Measurements from ENCODE around the gene ACSL1.

Gene ACSL1

DNA sequence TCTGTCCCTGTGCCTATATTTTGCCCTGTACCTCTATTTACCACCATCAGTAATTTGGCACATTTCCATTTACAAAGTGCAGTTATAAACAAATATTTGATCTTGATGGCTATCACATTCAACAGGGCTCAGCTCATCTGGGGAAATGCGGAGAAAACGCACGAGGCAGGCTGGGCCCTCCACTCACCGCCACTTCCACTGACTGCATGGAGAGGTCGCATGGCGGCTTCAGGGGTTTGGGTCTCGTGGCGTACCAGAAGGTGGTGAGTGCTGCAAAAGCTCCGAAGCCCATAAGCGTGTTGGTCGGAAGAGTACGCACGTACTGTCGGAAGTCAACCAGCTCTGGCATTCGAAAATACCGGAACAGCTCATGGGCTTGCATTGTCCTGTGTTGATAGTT, 22.6 kb downstream of the ACSL1 start:
- H3K23ac ChIP-seq (ENCODE audit: low read length in 2 of 2) = no peak overlapping the region

DNA sequence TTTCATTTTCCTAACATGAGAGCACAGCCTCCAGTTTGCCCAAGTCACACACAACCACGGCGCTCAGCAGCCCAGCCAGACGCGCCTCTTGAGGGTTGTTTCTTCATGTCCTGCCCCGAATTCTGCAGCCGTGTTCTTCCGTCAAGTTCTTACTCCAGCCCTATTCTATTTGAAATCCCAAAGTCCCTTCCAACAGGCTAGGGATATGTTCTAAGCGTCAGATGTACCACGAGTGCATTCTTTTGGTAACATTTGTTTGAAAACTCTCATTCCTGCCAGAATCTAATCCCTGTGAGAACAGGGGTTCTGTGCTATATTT, 23.1 kb downstream of the ACSL1 start:
- Histone ChIP-seq H3K36me3 (ENCODE audit: control insufficient read depth in 1 of 2, insufficient read depth in 2 of 2, low read depth in 1 of 2, low read length in 2 of 2) (peaks cover 14 to 20% of the 10 kb centered on the region in 2 experiments), H2BK12ac (ENCODE audit: low read length in 2 of 2) (no peak overlapping the region), H3K27ac (ENCODE audit: low read length, poor library complexity, severe bottlenecking) (no peak overlapping the region), H3K4ac (ENCODE audit: low read depth in 1 of 2, low read length in 2 of 2) (no peak overlapping the region), H4K8ac (ENCODE audit: low read length) (no peak overlapping the region), H3K9ac (ENCODE audit: low read length) (peak overlapping the region; percentile 67), H3K27me3 (ENCODE audit: control insufficient read depth in 1 of 2, insufficient read depth in 1 of 2, low read length in 2 of 2) (no peaks in the 10 kb centered on the region), H3K4me1 (ENCODE audit: control insufficient read depth, insufficient read depth, low read depth, low read length) (peaks cover 10% of the 10 kb centered on the region), H3K18ac (ENCODE audit: low read depth in 1 of 2, low read length in 2 of 2) (no peak overlapping the region), H2BK120ac (ENCODE audit: low read depth, low read length) (no peak overlapping the region), H2BK15ac (ENCODE audit: low read depth, poor library complexity, severe bottlenecking) (no peak overlapping the region), H3K14ac (ENCODE audit: low read length in 2 of 2) (no peak overlapping the region), H2BK5ac (ENCODE audit: low read depth, low read length, poor library complexity, severe bottlenecking) (no peak overlapping the region), H3K9me3 (ENCODE audit: control insufficient read depth, low read length) (no peaks in the 10 kb centered on the region), H3K79me1 (replicated peaks; ENCODE audit: low read length, poor library complexity, severe bottlenecking) (peaks cover 44% of the 10 kb centered on the region), H3K23ac (ENCODE audit: low read length in 2 of 2) (no peak overlapping the region), H2AFZ (ENCODE audit: low read depth, low read length) (no peak overlapping the region), H3K4me3 (ENCODE audit: insufficient read depth in 1 of 2, low read depth in 1 of 2, low read length in 2 of 2) (peak overlapping the region in 1 of 2 experiments; percentile 67), H2AK5ac (ENCODE audit: low read length, severe bottlenecking) (peak overlapping the region; percentile 39), H3K4me2 (ENCODE audit: low read length, poor library complexity, severe bottlenecking) (no peak overlapping the region), H4K91ac (ENCODE audit: low read length) (no peak overlapping the region)
- peak; percentile 36 for DNase-seq
- WGBS = 88% methylated on average over 9 of the region's 9 CpGs

More for the DNA sequence above, 22.6 kb downstream of the ACSL1 start:
- no peak overlapping the region for H2AFZ ChIP-seq (ENCODE audit: low read depth, low read length)
- H3K79me1 ChIP-seq (replicated peaks; ENCODE audit: low read length, poor library complexity, severe bottlenecking) = peaks cover 44% of the 10 kb centered on the region
- no peak overlapping the region for H3K18ac ChIP-seq (ENCODE audit: low read depth in 1 of 2, low read length in 2 of 2)
- peaks cover 10 to 18% of the 10 kb centered on the region in 2 experiments for H3K36me3 ChIP-seq (ENCODE audit: control insufficient read depth in 1 of 2, insufficient read depth in 2 of 2, low read depth in 1 of 2, low read length in 2 of 2)
- H3K27me3 ChIP-seq (ENCODE audit: control insufficient read depth in 1 of 2, insufficient read depth in 1 of 2, low read length in 2 of 2) = no peaks in the 10 kb centered on the region
- no peak overlapping the region for H2AK5ac ChIP-seq (ENCODE audit: low read length, severe bottlenecking)
- peak overlapping the region; percentile 67 for H3K9ac ChIP-seq (ENCODE audit: low read length)
- H3K14ac ChIP-seq (ENCODE audit: low read length in 2 of 2) = no peak overlapping the region
- no peak overlapping the region for H3K4ac ChIP-seq (ENCODE audit: low read depth in 1 of 2, low read length in 2 of 2)
- no peak overlapping the region for H2BK5ac ChIP-seq (ENCODE audit: low read depth, low read length, poor library complexity, severe bottlenecking)
- peaks cover 10% of the 10 kb centered on the region for H3K4me1 ChIP-seq (ENCODE audit: control insufficient read depth, insufficient read depth, low read depth, low read length)
- no peak overlapping the region for H3K27ac ChIP-seq (ENCODE audit: low read length, poor library complexity, severe bottlenecking)
- H4K8ac ChIP-seq (ENCODE audit: low read length) = no peak overlapping the region
- 96% methylated on average over 16 of the region's 16 CpGs for WGBS
- no peak overlapping the region for H4K91ac ChIP-seq (ENCODE audit: low read length)
- H2BK15ac ChIP-seq (ENCODE audit: low read depth, poor library complexity, severe bottlenecking) = no peak overlapping the region
- peak overlapping the region in 1 of 2 experiments; percentile 67 for H3K4me3 ChIP-seq (ENCODE audit: insufficient read depth in 1 of 2, low read depth in 1 of 2, low read length in 2 of 2)
- H3K4me2 ChIP-seq (ENCODE audit: low read length, poor library complexity, severe bottlenecking) = no peak overlapping the region
- H3K9me3 ChIP-seq (ENCODE audit: control insufficient read depth, low read length) = no peaks in the 10 kb centered on the region
- no peak overlapping the region for H2BK120ac ChIP-seq (ENCODE audit: low read depth, low read length)
- no peak for DNase-seq
- H2BK12ac ChIP-seq (ENCODE audit: low read length in 2 of 2) = no peak overlapping the region

DNA sequence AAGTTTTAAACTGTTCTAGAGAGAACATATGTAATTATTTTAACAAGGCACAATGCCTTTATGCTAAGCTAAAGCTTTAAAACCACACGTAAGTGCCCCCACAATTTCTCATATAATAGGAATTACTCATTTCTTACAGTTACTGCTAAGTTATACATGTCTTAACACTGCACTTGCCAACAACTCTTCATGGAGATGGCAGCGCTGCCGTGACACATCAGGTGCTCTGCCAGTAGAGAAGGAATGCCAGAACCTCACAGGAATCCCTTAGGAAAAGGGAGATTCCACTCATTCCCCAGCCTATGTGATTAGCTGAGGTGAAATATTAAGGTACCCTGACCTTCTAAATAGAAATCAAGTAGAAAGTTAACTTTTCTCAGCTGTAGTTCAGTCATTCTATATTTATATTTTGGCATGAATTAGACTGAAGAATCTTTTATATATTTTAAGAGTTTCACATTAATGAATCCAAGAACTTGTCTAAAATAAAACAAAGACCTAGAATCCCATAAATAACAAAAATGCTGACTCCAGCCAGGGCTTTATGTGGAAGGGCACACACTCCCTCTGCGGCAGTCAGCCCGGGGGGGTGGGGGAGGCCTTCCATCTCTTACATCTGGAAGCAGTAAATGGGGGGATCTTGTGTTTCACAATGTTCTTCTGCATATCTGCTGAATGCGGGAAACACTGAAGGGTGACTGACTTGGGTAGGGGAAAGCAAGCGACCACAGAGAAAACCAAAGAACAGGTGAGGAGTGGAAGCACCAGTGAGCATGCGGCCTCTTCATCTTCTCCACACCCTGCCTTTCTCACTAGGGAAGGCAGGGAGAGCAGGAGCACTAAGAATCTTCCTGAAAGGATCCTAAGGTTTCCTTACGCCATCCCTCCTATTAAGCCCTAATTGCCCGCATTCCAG, 23.7 kb downstream of the ACSL1 start:
- Histone ChIP-seq H2AFZ (ENCODE audit: low read depth, low read length) (no peak overlapping the region), H2BK5ac (ENCODE audit: low read depth, low read length, poor library complexity, severe bottlenecking) (no peak overlapping the region), H3K4ac (ENCODE audit: low read depth in 1 of 2, low read length in 2 of 2) (no peak overlapping the region), H4K91ac (ENCODE audit: low read length) (no peak overlapping the region), H3K9ac (ENCODE audit: low read length) (peak overlapping the region; percentile 67), H2BK15ac (ENCODE audit: low read depth, poor library complexity, severe bottlenecking) (no peak overlapping the region), H3K79me1 (replicated peaks; ENCODE audit: low read length, poor library complexity, severe bottlenecking) (peaks cover 47% of the 10 kb centered on the region), H3K4me2 (ENCODE audit: low read length, poor library complexity, severe bottlenecking) (no peak overlapping the region), H3K4me1 (ENCODE audit: control insufficient read depth, insufficient read depth, low read depth, low read length) (peaks cover 10% of the 10 kb centered on the region), H3K27ac (ENCODE audit: low read length, poor library complexity, severe bottlenecking) (no peak overlapping the region), H3K14ac (ENCODE audit: low read length in 2 of 2) (no peak overlapping the region), H4K8ac (ENCODE audit: low read length) (no peak overlapping the region), H3K36me3 (ENCODE audit: control insufficient read depth in 1 of 2, insufficient read depth in 2 of 2, low read depth in 1 of 2, low read length in 2 of 2) (peaks cover 20 to 26% of the 10 kb centered on the region in 2 experiments), H2BK120ac (ENCODE audit: low read depth, low read length) (no peak overlapping the region), H3K18ac (ENCODE audit: low read depth in 1 of 2, low read length in 2 of 2) (no peak overlapping the region), H3K4me3 (ENCODE audit: insufficient read depth in 1 of 2, low read depth in 1 of 2, low read length in 2 of 2) (peak overlapping the region in 1 of 2 experiments; percentile 67), H3K9me3 (ENCODE audit: control insufficient read depth, low read length) (no peaks in the 10 kb centered on the region), H3K23ac (ENCODE audit: low read length in 2 of 2) (no peak overlapping the region), H3K27me3 (ENCODE audit: control insufficient read depth in 1 of 2, insufficient read depth in 1 of 2, low read length in 2 of 2) (no peaks in the 10 kb centered on the region), H2AK5ac (ENCODE audit: low read length, severe bottlenecking) (peak overlapping the region; percentile 39), H2BK12ac (ENCODE audit: low read length in 2 of 2) (no peak overlapping the region)
- no peak for DNase-seq
- WGBS = 89% methylated on average over 10 of the region's 10 CpGs

DNA sequence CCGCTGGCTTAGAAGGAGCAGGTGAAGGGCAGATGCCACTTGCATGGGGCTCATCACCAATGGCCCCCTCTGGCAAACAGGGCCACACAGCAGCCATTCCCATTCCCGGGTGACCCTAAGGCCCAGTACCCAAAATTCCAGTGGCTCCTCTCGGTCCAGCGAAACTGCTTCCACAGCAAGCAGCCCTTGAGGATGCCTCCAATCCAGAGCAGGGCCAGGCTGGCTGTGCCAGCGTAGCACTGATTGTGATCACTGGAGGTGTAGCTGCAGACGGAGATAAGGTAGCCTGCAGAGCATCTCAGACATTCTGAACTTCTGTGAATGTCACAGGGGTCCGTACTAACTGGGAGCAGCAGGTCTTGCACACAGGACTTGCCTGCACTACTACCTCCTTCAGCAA, 27.3 kb downstream of the ACSL1 start:
- H3K14ac ChIP-seq (ENCODE audit: low read length in 2 of 2) = no peak overlapping the region
- H4K91ac ChIP-seq (ENCODE audit: low read length) = no peak overlapping the region
- no peak overlapping the region for H3K23ac ChIP-seq (ENCODE audit: low read length in 2 of 2)
- H3K27me3 ChIP-seq (ENCODE audit: control insufficient read depth in 1 of 2, insufficient read depth in 1 of 2, low read length in 2 of 2) = no peaks in the 10 kb centered on the region
- H3K79me1 ChIP-seq (replicated peaks; ENCODE audit: low read length, poor library complexity, severe bottlenecking) = peaks cover 44% of the 10 kb centered on the region
- no peak overlapping the region for H2AFZ ChIP-seq (ENCODE audit: low read depth, low read length)
- no peak overlapping the region for H3K4ac ChIP-seq (ENCODE audit: low read depth in 1 of 2, low read length in 2 of 2)
- H3K4me2 ChIP-seq (ENCODE audit: low read length, poor library complexity, severe bottlenecking) = no peak overlapping the region
- no peak overlapping the region for H2BK5ac ChIP-seq (ENCODE audit: low read depth, low read length, poor library complexity, severe bottlenecking)
- H3K9me3 ChIP-seq (ENCODE audit: control insufficient read depth, low read length) = no peaks in the 10 kb centered on the region
- no peak for DNase-seq
- peaks cover 26 to 38% of the 10 kb centered on the region in 2 experiments for H3K36me3 ChIP-seq (ENCODE audit: control insufficient read depth in 1 of 2, insufficient read depth in 2 of 2, low read depth in 1 of 2, low read length in 2 of 2)
- no peak overlapping the region for H2BK15ac ChIP-seq (ENCODE audit: low read depth, poor library complexity, severe bottlenecking)
- H2AK5ac ChIP-seq (ENCODE audit: low read length, severe bottlenecking) = no peak overlapping the region
- H3K4me1 ChIP-seq (ENCODE audit: control insufficient read depth, insufficient read depth, low read depth, low read length) = peaks cover 7% of the 10 kb centered on the region
- no peak overlapping the region for H3K4me3 ChIP-seq (ENCODE audit: insufficient read depth in 1 of 2, low read depth in 1 of 2, low read length in 2 of 2)
- H3K18ac ChIP-seq (ENCODE audit: low read depth in 1 of 2, low read length in 2 of 2) = no peak overlapping the region
- no peak overlapping the region for H3K9ac ChIP-seq (ENCODE audit: low read length)
- no peak overlapping the region for H2BK12ac ChIP-seq (ENCODE audit: low read length in 2 of 2)
- no peak overlapping the region for H2BK120ac ChIP-seq (ENCODE audit: low read depth, low read length)
- no peak overlapping the region for H3K27ac ChIP-seq (ENCODE audit: low read length, poor library complexity, severe bottlenecking)
- WGBS = 91% methylated on average over 7 of the region's 7 CpGs
- no peak overlapping the region for H4K8ac ChIP-seq (ENCODE audit: low read length)

Measured in mesenchymal stem cell (in vitro differentiated cells and primary cell).